Activated T-cell treated with anti-CD3 and anti-CD28 coated beads, Interleukin-2, amount 50 U/mL, for 4 hours (primary cell): Measurements from ENCODE around the gene SLC12A7. TPM values are rescaled to one million over a fixed set of nuclear protein-coding genes. Genes with fewer than 3 reads are reported as not detected.
"Not testable (repeated sequence)": the region's sequence is repeated elsewhere in the genome, so short reads cannot be mapped to it uniquely, and the experiment has no call there.

Experiments used
- ATAC-seq, 2 donors: fragments of 200-7000 bp; cut with Tn5 transposase; one replicate each; pipeline ENCODE4 v1.10.0; 2021
- DNase-seq: peaks from one replicate; pipeline ENCODE4 v3.0.0-alpha.2; 2020
- H3K27me3 Mint-ChIP-seq: one replicate; pipeline ENCODE4 v1.8.0; 2021; ENCODE audit warnings: low read depth, mixed read lengths
- H3K36me3 Mint-ChIP-seq: one replicate; pipeline ENCODE4 v1.8.0; 2022; ENCODE audit warnings: mixed read lengths; ENCODE audit not compliant: insufficient read depth
- H3K4me1 Mint-ChIP-seq: one replicate; pipeline ENCODE4 v1.8.0; 2021; ENCODE audit warnings: low read depth, mixed read lengths
- H3K4me3 Mint-ChIP-seq: one replicate; pipeline ENCODE4 v1.8.0; 2021; ENCODE audit warnings: mild to moderate bottlenecking, moderate library complexity, mixed read lengths
- H3K9me3 Mint-ChIP-seq: one replicate; pipeline ENCODE4 v1.8.0; 2021; ENCODE audit warnings: mixed read lengths
- total RNA-seq, 3 donors: library from RNA; stranded (reverse); gene quantifications; one replicate each; pipeline ENCODE4 v1.2.1, GENCODE V29; 2021

Gene SLC12A7
- total RNA-seq, 3 donors from 2014 or later, result 13.6 to 26.8 (median 18.5) TPM

GRCh38 chr5:1094670-1095190 lies 17.1 kb downstream of the SLC12A7 start:
- Mint-ChIP-seq H3K36me3 (peaks cover 2% of the 10 kb centered on the region), H3K4me3 (no peak overlapping the region), H3K9me3 (no peaks in the 10 kb centered on the region), H3K27me3 (no peaks in the 10 kb centered on the region), H3K4me1 (no peaks in the 10 kb centered on the region)
- DNase-seq (no peak), ATAC-seq (no peak)

- peaks cover 2% of the 10 kb centered on the region for H3K36me3 Mint-ChIP-seq
- H3K4me1 Mint-ChIP-seq, result no peaks in the 10 kb centered on the region
- no peaks in the 10 kb centered on the region for H3K9me3 Mint-ChIP-seq
Measured at GRCh38 chr5:1093361-1093760, 18.5 kb downstream of the SLC12A7 start.

GRCh38 chr5:1092122-1092521 lies 19.7 kb downstream of the SLC12A7 start:
- Mint-ChIP-seq H3K27me3 (no peaks in the 10 kb centered on the region), H3K9me3 (no peaks in the 10 kb centered on the region), H3K4me3 (no peak overlapping the region), H3K36me3 (no peaks in the 10 kb centered on the region), H3K4me1 (no peaks in the 10 kb centered on the region)
- DNase-seq (no peak), ATAC-seq (no peak)

More at GRCh38 chr5:1093361-1093760, 18.5 kb downstream of the SLC12A7 start:
- Mint-ChIP-seq H3K4me3 (no peak overlapping the region), H3K27me3 (no peaks in the 10 kb centered on the region)
- ATAC-seq, result no peak
- no peak for DNase-seq

- H3K9me3 Mint-ChIP-seq, result no peaks in the 10 kb centered on the region
- no peak for ATAC-seq
- H3K36me3 Mint-ChIP-seq, result no peaks in the 10 kb centered on the region
- no peaks in the 10 kb centered on the region for H3K4me1 Mint-ChIP-seq
- H3K27me3 Mint-ChIP-seq, result no peaks in the 10 kb centered on the region
- no peak overlapping the region for H3K4me3 Mint-ChIP-seq
- no peak for DNase-seq
Measured at GRCh38 chr5:1091632-1092031, 20.2 kb downstream of the SLC12A7 start.

GRCh38 chr5:1090538-1090937 lies 21.3 kb downstream of the SLC12A7 start:
- ATAC-seq (no peak), DNase-seq (no peak)
- no peaks in the 10 kb centered on the region for H3K9me3 Mint-ChIP-seq
- no peak overlapping the region for H3K4me3 Mint-ChIP-seq
- H3K4me1 Mint-ChIP-seq, result no peaks in the 10 kb centered on the region
- H3K36me3 Mint-ChIP-seq, result no peaks in the 10 kb centered on the region
- no peaks in the 10 kb centered on the region for H3K27me3 Mint-ChIP-seq

- Mint-ChIP-seq H3K36me3 (no peaks in the 10 kb centered on the region), H3K4me3 (no peak overlapping the region), H3K9me3 (no peaks in the 10 kb centered on the region), H3K4me1 (no peaks in the 10 kb centered on the region), H3K27me3 (no peaks in the 10 kb centered on the region)
- DNase-seq, result no peak
- no peak for ATAC-seq
Measured at GRCh38 chr5:1089621-1090040, 22.2 kb downstream of the SLC12A7 start.

GRCh38 chr5:1089146-1089545 lies 22.7 kb downstream of the SLC12A7 start:
- Mint-ChIP-seq H3K27me3 (no peaks in the 10 kb centered on the region), H3K4me3 (no peak overlapping the region), H3K9me3 (no peaks in the 10 kb centered on the region), H3K36me3 (peaks cover 2% of the 10 kb centered on the region), H3K4me1 (no peaks in the 10 kb centered on the region)
- no peak for DNase-seq
- no peak for ATAC-seq

- H3K4me3 Mint-ChIP-seq, result no peak overlapping the region
- H3K27me3 Mint-ChIP-seq, result no peaks in the 10 kb centered on the region
- ATAC-seq, result no peak
- H3K36me3 Mint-ChIP-seq, result peaks cover 2% of the 10 kb centered on the region
- H3K9me3 Mint-ChIP-seq, result no peaks in the 10 kb centered on the region
- no peak for DNase-seq
- H3K4me1 Mint-ChIP-seq, result no peaks in the 10 kb centered on the region
Measured at GRCh38 chr5:1088726-1089125, 23.1 kb downstream of the SLC12A7 start.

GRCh38 chr5:1088031-1088430 lies 23.8 kb downstream of the SLC12A7 start:
- Mint-ChIP-seq H3K4me3 (no peak overlapping the region), H3K9me3 (no peaks in the 10 kb centered on the region), H3K27me3 (no peaks in the 10 kb centered on the region), H3K36me3 (peaks cover 2% of the 10 kb centered on the region), H3K4me1 (no peaks in the 10 kb centered on the region)
- no peak for DNase-seq
- ATAC-seq, result no peak

GRCh38 chr5:1087428-1087827 lies 24.4 kb downstream of the SLC12A7 start:
- Mint-ChIP-seq H3K27me3 (no peaks in the 10 kb centered on the region), H3K36me3 (peaks cover 2% of the 10 kb centered on the region), H3K4me1 (no peaks in the 10 kb centered on the region), H3K4me3 (no peak overlapping the region), H3K9me3 (no peaks in the 10 kb centered on the region)
- DNase-seq (no peak), ATAC-seq (no peak)

- ATAC-seq (no peak), DNase-seq (no peak)
- Mint-ChIP-seq H3K36me3 (peaks cover 2% of the 10 kb centered on the region), H3K4me3 (no peak overlapping the region), H3K4me1 (no peaks in the 10 kb centered on the region), H3K27me3 (no peaks in the 10 kb centered on the region), H3K9me3 (no peaks in the 10 kb centered on the region)
Measured at GRCh38 chr5:1086871-1087270, 25.0 kb downstream of the SLC12A7 start.

GRCh38 chr5:1086137-1086536 lies 25.7 kb downstream of the SLC12A7 start:
- DNase-seq (no peak), ATAC-seq (no peak)
- Mint-ChIP-seq H3K4me3 (no peak overlapping the region), H3K4me1 (no peaks in the 10 kb centered on the region), H3K9me3 (no peaks in the 10 kb centered on the region), H3K27me3 (no peaks in the 10 kb centered on the region), H3K36me3 (peaks cover 4% of the 10 kb centered on the region)

- DNase-seq (no peak), ATAC-seq (no peak)
- Mint-ChIP-seq H3K4me1 (no peaks in the 10 kb centered on the region), H3K9me3 (no peaks in the 10 kb centered on the region), H3K27me3 (no peaks in the 10 kb centered on the region), H3K4me3 (no peak overlapping the region), H3K36me3 (peaks cover 5% of the 10 kb centered on the region)
Measured at GRCh38 chr5:1085391-1085790, 26.5 kb downstream of the SLC12A7 start.

GRCh38 chr5:1083823-1084605 lies 27.8 kb downstream of the SLC12A7 start:
- no peaks in the 10 kb centered on the region for H3K9me3 Mint-ChIP-seq

GRCh38 chr5:1083026-1083425 lies 28.8 kb downstream of the SLC12A7 start:
- not testable (repeated sequence) for H3K36me3 Mint-ChIP-seq, H3K4me1 Mint-ChIP-seq, DNase-seq, H3K4me3 Mint-ChIP-seq, H3K9me3 Mint-ChIP-seq, ATAC-seq, H3K27me3 Mint-ChIP-seq

More at GRCh38 chr5:1083823-1084605, 27.8 kb downstream of the SLC12A7 start:
- no peak for DNase-seq
- Mint-ChIP-seq H3K4me1 (no peaks in the 10 kb centered on the region), H3K27me3 (no peaks in the 10 kb centered on the region), H3K36me3 (peaks cover 5% of the 10 kb centered on the region), H3K4me3 (no peak overlapping the region)
- ATAC-seq, result no peak
